PC-3 (cell line): ENCODE data around the gene EPHA3.

ENCODE experiments used
- CTCF ChIP-seq: fragments of 300-600 bp; sonication (generic); conservative IDR thresholded peaks from 2 replicates; pipeline ENCODE4 v1.5.1; 2017; ENCODE audit warnings: antibody characterized with exemption, low read depth, mild to moderate bottlenecking, low read length
- EZH2 ChIP-seq: fragments of 300-600 bp; sonication (generic); IDR thresholded peaks from one replicate; pipeline ENCODE4 v1.6.1; 2017; ENCODE audit warnings: antibody characterized with exemption, mild to moderate bottlenecking, low read length; ENCODE audit not compliant: unreplicated experiment
- EZH2phosphoT487 ChIP-seq: fragments of 300-600 bp; sonication (generic); IDR thresholded peaks from 2 replicates; pipeline ENCODE4 v1.6.1; 2018; ENCODE audit warnings: mild to moderate bottlenecking, antibody characterized with exemption, low read length, borderline replicate concordance

DNA sequence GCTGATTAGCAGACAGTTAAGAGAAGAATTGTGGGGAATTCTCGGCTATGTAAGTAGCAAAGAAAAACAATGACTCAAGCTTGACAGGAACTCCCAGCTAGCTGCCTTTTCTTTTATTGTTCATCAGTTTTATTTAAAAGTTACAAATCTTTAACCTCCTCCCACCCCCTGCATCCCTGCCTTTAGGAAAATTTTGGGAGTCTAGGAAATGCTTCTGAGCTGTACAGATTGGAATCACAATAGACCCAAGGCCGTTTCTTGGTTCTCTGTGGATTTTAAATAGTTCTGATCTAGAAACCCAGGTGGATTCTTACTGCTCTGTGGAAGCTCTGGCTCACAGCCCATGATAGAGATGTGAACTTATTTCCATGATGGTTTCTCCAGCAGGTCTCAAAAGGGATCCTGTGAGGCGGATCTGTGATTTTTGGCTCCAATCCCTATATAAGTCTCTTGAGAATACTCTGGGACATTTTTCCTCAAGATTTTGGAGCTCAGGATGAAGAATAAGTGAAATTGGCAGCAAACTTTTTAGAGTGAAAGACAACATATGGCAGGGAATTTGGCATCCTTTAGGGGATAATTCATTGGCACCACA lies 312.3 kb downstream of the EPHA3 start:
- no peak for TF ChIP-seq CTCF
- no peak for TF ChIP-seq EZH2phosphoT487
- no peak for TF ChIP-seq EZH2
